ENCODE measurements around the gene OR8B8.

DNA sequence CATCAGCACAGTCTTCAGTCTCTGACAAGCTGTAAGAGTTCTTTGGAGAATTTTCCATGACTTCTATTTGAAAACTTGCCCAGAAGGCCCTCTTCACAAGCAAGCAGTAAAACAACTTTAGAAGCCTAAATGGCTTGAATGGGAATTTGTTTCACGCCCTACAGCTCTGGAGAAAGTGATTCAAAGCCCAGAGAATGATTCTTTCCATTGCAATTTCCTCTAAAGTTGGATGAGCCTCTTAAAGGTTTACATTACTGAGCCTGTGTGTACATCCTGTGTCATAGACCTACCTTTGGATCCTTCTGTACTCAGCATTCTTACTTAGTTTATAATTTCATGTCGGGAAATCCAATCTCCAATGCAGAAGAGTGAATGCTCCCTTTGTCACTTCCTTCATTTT, 39.9 kb downstream of the OR8B8 start:
- TF ChIP-seq POLR2A (IDR thresholded peaks at IDR 0.05; ENCODE audit: low read depth, low read length) (no peak), TAF1 (IDR thresholded peaks at IDR 0.05; ENCODE audit: low read depth, low read length) (no peak), SPI1 (IDR thresholded peaks at IDR 0.05; ENCODE audit: low read depth, low read length) (no peak), PAX5 (IDR thresholded peaks at IDR 0.05; ENCODE audit: insufficient read depth, low read length, severe bottlenecking) (no peak), POLR2AphosphoS5 (IDR thresholded peaks at IDR 0.05; ENCODE audit: low read depth, low read length) (no peak), POU2F2 (IDR thresholded peaks at IDR 0.05; ENCODE audit: low read depth, low read length) (no peak)

All from GM12891 (cell line).